Liver (tissue), 9 donors: Measurements from ENCODE around the gene SLC2A1. TPM values are rescaled to one million over a fixed set of nuclear protein-coding genes. Genes with fewer than 3 reads are reported as not detected.
A peak's percentile ranks its signal among the peaks of the same experiment; 100 is the strongest.

Experiments
- DNase-seq: peaks from one replicate; pipeline ENCODE4 v3.0.0-alpha.2; 2017; ENCODE audit warnings: low spot score
- H3K27ac ChIP-seq, 2 donors: one replicate each; pipeline ENCODE4 v1.7.0; 2013; ENCODE audit warnings: inconsistent platforms in 2 of 2, low read length in 2 of 2, control low read depth in 1 of 2, low read depth in 1 of 2, mild to moderate bottlenecking in 1 of 2
- H3K27me3 ChIP-seq, 4 donors: one replicate each; pipeline versions ENCODE4 v1.6.1 to v1.7.0; 2013; ENCODE audit warnings: low read length in 3 of 4, inconsistent platforms in 1 of 4, mild to moderate bottlenecking in 1 of 4, moderate library complexity in 1 of 4; ENCODE audit not compliant: control insufficient read depth in 4 of 4, insufficient read depth in 4 of 4
- H3K36me3 ChIP-seq, 4 donors: one replicate each; pipeline versions ENCODE4 v1.6.1 to v1.7.0; 2013; ENCODE audit warnings: low read length in 3 of 4, mild to moderate bottlenecking in 3 of 4, low read depth in 1 of 4, moderate library complexity in 1 of 4; ENCODE audit not compliant: control insufficient read depth in 4 of 4, insufficient read depth in 3 of 4
- H3K4me1 ChIP-seq, 4 donors: one replicate each; pipeline versions ENCODE4 v1.6.1 to v1.7.0; 2013; ENCODE audit warnings: low read length in 3 of 4, mild to moderate bottlenecking in 3 of 4, moderate library complexity in 1 of 4; ENCODE audit not compliant: control insufficient read depth in 4 of 4, insufficient read depth in 4 of 4
- H3K4me3 ChIP-seq, 3 donors: one replicate each; pipeline versions ENCODE4 v1.6.1 to v1.7.0; 2013; ENCODE audit warnings: low read length in 3 of 3, control low read depth in 1 of 3, low read depth in 1 of 3, mild to moderate bottlenecking in 1 of 3
- H3K9ac ChIP-seq, 2 donors: one replicate each; pipeline ENCODE4 v1.7.0; 2013; ENCODE audit warnings: low read length in 2 of 2, mild to moderate bottlenecking in 2 of 2, moderate library complexity in 2 of 2, control low read depth in 1 of 2, low read depth in 1 of 2
- H3K9me3 ChIP-seq, 4 donors: one replicate each; pipeline versions ENCODE4 v1.6.1 to v1.7.0; 2013; ENCODE audit warnings: low read length in 3 of 4; ENCODE audit not compliant: control insufficient read depth in 4 of 4
- EGR1 ChIP-seq, 2 donors: IDR thresholded peaks; 2 replicates each; pipeline ENCODE4 v1.6.1; 2016 to 2018; ENCODE audit warnings: antibody characterized with exemption in 2 of 2, low read depth in 2 of 2
- FOXA1 ChIP-seq: IDR thresholded peaks from 2 replicates; pipeline ENCODE4 v1.6.1; 2016; ENCODE audit warnings: antibody characterized with exemption
- FOXA2 ChIP-seq: IDR thresholded peaks from 2 replicates; pipeline ENCODE4 v1.6.1; 2016; ENCODE audit warnings: antibody characterized with exemption
- GABPA ChIP-seq, 2 donors: IDR thresholded peaks in 1 of 2; conservative IDR thresholded peaks in 1 of 2; 2 replicates each; pipeline ENCODE4 v1.6.1; 2016; ENCODE audit warnings: antibody characterized with exemption in 2 of 2, mild to moderate bottlenecking in 1 of 2, moderate library complexity in 1 of 2
- HNF4A ChIP-seq, 2 donors: conservative IDR thresholded peaks; 2 replicates each; pipeline ENCODE4 v1.6.1; 2016; ENCODE audit warnings: antibody characterized with exemption in 2 of 2, mild to moderate bottlenecking in 2 of 2
- HNF4G ChIP-seq: IDR thresholded peaks from 2 replicates; pipeline ENCODE4 v1.6.1; 2016; ENCODE audit warnings: antibody characterized with exemption
- JUND ChIP-seq, 2 donors: IDR thresholded peaks; 2 replicates each; pipeline ENCODE4 v1.6.1; 2016; ENCODE audit warnings: antibody characterized with exemption in 2 of 2
- NR2F2 ChIP-seq: IDR thresholded peaks from 2 replicates; pipeline ENCODE4 v1.6.1; 2016; ENCODE audit warnings: antibody characterized with exemption
- RAD21 ChIP-seq, 2 donors: IDR thresholded peaks; 2 replicates each; pipeline ENCODE4 v1.6.1; 2016; ENCODE audit warnings: antibody characterized with exemption in 2 of 2, mild to moderate bottlenecking in 2 of 2
- RXRA ChIP-seq, 2 donors: IDR thresholded peaks; 2 replicates each; pipeline ENCODE4 v1.6.1; 2017 to 2018; ENCODE audit warnings: antibody characterized with exemption in 2 of 2, mild to moderate bottlenecking in 1 of 2
- SP1 ChIP-seq: IDR thresholded peaks from 2 replicates; pipeline ENCODE4 v1.6.1; 2018; ENCODE audit warnings: antibody characterized with exemption, mild to moderate bottlenecking
- TAF1 ChIP-seq: conservative IDR thresholded peaks from 2 replicates; pipeline ENCODE4 v1.6.1; 2016; ENCODE audit warnings: antibody characterized with exemption, mild to moderate bottlenecking
- YY1 ChIP-seq: IDR thresholded peaks from 2 replicates; pipeline ENCODE4 v1.6.1; 2016; ENCODE audit warnings: antibody characterized with exemption, mild to moderate bottlenecking
- WGBS: extraction: QIAGEN DNeasy Blood & Tissue Kit; methylation state at CpG from one replicate; pipeline ENCODE4 v1.1.7; 2013; 5-methylcytosine and 5-hydroxymethylcytosine counted together
- polyA plus RNA-seq, 2 donors: library from polyadenylated mRNA; stranded (reverse) in 1 of 2; unstranded in 1 of 2; fragments of 200-250 nt in 1 of 2; fragments of >200 nt in 1 of 2; fragmentation: Nextera tagmentation in 1 of 2; extraction: Ambion mirVana in 1 of 2; gene quantifications; one replicate each; pipeline versions ENCODE4 v1.2.1 to v1.2.3, GENCODE V29; 2013 to 2015
- total RNA-seq, 2 donors: library from RNA; depleted of rRNA; stranded (reverse); fragments of >200 nt; gene quantifications; one replicate each; pipeline ENCODE4 v1.2.3, GENCODE V29; 2014
- TF ChIP-seq, protein P1 (sequence below): IDR thresholded peaks from 2 replicates; pipeline ENCODE4 v1.6.1; 2016; ENCODE audit warnings: antibody characterized with exemption, mild to moderate bottlenecking
- TF ChIP-seq, protein P2 (sequence below): fragments of 150-350 bp; IDR thresholded peaks from 2 replicates; pipeline ENCODE4 v1.5.1; 2017; ENCODE audit warnings: improper control_type of control experiment, low read depth, low read length; ENCODE audit not compliant: missing input control
- TF ChIP-seq, protein P3 (sequence below): IDR thresholded peaks from 2 replicates; pipeline ENCODE4 v1.6.1; 2016; ENCODE audit warnings: antibody characterized with exemption
- TF ChIP-seq, protein P4 (sequence below): IDR thresholded peaks from 2 replicates; pipeline ENCODE4 v1.6.1; 2016; ENCODE audit warnings: antibody characterized with exemption
- TF ChIP-seq, protein P5 (sequence below): IDR thresholded peaks from 2 replicates; pipeline ENCODE4 v1.6.1; 2016; ENCODE audit warnings: antibody characterized with exemption
- donor health status: healthy.
- donor health status: healthy.
- donor health status: healthy.
- donor health status: healthy.
- donor health status: healthy.

SLC2A1 gene
- total and polyA plus RNA-seq, 4 donors: 1.1 to 675 (median 3.0) TPM

DNA sequence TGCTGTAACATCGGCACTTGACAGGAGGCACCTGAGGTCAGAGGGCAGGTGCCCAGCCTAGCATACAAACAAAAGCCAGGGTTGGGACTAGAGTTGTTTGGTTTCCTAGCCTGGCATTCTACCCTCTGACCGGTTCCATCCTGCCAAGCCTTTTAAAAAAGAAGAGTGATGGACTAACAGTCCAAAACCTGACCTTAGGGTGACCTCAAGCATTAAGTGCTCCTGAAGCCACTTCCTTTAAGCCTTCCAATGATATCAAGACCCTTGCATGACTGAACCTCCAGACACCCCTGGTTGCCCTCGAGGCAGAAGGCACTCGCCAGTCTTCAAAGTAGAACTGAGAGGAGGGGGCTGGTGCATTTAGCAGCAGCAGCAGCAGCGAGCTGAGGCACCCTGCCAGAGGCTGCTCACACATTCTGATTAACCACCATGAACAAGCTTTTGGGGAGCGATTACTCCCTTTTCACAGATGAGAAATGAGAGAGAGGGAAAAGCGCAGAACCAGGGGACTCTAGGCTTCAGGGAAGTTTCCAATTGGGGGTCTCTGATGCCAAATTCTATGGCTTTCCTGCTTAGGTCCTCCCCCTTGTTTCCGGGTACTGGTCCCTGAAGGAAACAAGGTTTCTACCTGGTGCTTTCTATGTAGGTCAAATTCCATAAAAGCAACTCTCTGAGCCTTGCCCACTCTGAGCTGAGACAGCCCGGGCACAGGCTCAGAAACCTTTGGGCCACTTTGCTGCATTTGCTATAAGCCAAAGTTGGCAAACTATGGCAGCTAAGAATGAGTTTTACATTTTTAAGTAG is 9.2 kb downstream of the SLC2A1 start (continued):
- TF ChIP-seq, protein P1, sequence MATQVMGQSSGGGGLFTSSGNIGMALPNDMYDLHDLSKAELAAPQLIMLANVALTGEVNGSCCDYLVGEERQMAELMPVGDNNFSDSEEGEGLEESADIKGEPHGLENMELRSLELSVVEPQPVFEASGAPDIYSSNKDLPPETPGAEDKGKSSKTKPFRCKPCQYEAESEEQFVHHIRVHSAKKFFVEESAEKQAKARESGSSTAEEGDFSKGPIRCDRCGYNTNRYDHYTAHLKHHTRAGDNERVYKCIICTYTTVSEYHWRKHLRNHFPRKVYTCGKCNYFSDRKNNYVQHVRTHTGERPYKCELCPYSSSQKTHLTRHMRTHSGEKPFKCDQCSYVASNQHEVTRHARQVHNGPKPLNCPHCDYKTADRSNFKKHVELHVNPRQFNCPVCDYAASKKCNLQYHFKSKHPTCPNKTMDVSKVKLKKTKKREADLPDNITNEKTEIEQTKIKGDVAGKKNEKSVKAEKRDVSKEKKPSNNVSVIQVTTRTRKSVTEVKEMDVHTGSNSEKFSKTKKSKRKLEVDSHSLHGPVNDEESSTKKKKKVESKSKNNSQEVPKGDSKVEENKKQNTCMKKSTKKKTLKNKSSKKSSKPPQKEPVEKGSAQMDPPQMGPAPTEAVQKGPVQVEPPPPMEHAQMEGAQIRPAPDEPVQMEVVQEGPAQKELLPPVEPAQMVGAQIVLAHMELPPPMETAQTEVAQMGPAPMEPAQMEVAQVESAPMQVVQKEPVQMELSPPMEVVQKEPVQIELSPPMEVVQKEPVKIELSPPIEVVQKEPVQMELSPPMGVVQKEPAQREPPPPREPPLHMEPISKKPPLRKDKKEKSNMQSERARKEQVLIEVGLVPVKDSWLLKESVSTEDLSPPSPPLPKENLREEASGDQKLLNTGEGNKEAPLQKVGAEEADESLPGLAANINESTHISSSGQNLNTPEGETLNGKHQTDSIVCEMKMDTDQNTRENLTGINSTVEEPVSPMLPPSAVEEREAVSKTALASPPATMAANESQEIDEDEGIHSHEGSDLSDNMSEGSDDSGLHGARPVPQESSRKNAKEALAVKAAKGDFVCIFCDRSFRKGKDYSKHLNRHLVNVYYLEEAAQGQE: no peak

DNA sequence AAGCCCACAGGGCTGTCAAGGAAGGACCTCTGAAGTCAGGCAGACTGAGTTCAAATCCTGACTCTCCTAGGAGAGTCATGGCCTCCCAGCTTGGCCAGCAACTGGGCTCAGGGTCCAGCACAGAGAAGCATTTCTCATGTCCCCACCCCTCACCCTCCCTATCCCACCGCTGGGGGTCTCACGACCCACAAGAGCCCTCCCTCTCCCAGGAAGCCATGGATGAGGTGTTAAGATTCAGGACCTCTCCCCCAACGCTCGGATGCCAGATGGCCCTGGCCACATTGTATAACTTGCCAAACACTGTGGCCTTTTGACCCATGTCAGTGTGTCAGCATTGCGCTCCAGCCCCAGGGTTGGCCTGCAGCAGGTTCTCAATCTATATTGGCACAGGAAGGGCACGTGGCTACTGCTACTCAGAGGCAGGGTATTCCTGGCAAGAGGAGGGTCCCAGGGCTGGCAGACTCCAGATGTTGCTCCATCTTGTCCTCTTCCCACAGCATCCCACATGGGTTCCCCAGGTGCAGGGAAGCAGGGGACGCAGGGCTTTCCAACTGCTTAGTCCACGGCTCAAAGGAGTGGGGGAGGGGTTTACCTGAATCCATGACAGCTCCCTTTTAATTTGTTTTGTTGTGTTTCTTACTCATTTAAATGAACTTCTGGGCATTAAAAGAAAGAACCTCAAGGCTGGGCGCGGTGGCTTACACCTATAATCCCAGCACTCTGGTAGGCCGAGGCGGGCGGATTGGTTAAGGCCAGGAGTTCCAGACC is 10.5 kb downstream of the SLC2A1 start:
- Histone ChIP-seq H3K27me3 (no peaks in the 10 kb centered on the region), H3K4me1 (peaks cover 2 to 10% (median 7%) of the 10 kb centered on the region in 4 donors), H3K9me3 (no peaks in the 10 kb centered on the region), H3K36me3 (no peaks in the 10 kb centered on the region), H3K4me3 (no peak overlapping the region), H3K27ac (no peak overlapping the region), H3K9ac (no peak overlapping the region)
- DNase-seq: no peak
- TF ChIP-seq JUND (IDR thresholded peaks at IDR 0.05) (no peak), NR2F2 (peak; percentile 37), HNF4G (no peak), RXRA (IDR thresholded peaks at IDR 0.05) (peak; percentile 22 to 23), RAD21 (IDR thresholded peaks at IDR 0.05) (no peak), TAF1 (no peak), FOXA2 (no peak), EGR1 (IDR thresholded peaks at IDR 0.05; ENCODE audit: low read depth in 2 of 2) (no peak), GABPA (IDR thresholded peaks at IDR 0.05 in 1 of 2, conservative IDR thresholded peaks at IDR 0.05 in 1 of 2) (no peak), YY1 (no peak), HNF4A (conservative IDR thresholded peaks at IDR 0.05) (peak; percentile 39 to 41), FOXA1 (no peak), SP1 (no peak)
- TF ChIP-seq, protein P2, sequence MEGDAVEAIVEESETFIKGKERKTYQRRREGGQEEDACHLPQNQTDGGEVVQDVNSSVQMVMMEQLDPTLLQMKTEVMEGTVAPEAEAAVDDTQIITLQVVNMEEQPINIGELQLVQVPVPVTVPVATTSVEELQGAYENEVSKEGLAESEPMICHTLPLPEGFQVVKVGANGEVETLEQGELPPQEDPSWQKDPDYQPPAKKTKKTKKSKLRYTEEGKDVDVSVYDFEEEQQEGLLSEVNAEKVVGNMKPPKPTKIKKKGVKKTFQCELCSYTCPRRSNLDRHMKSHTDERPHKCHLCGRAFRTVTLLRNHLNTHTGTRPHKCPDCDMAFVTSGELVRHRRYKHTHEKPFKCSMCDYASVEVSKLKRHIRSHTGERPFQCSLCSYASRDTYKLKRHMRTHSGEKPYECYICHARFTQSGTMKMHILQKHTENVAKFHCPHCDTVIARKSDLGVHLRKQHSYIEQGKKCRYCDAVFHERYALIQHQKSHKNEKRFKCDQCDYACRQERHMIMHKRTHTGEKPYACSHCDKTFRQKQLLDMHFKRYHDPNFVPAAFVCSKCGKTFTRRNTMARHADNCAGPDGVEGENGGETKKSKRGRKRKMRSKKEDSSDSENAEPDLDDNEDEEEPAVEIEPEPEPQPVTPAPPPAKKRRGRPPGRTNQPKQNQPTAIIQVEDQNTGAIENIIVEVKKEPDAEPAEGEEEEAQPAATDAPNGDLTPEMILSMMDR: no peak
- TF ChIP-seq, protein P3, sequence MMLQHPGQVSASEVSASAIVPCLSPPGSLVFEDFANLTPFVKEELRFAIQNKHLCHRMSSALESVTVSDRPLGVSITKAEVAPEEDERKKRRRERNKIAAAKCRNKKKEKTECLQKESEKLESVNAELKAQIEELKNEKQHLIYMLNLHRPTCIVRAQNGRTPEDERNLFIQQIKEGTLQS: no peak
- TF ChIP-seq, protein P4, sequence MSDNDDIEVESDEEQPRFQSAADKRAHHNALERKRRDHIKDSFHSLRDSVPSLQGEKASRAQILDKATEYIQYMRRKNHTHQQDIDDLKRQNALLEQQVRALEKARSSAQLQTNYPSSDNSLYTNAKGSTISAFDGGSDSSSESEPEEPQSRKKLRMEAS: no peak
- TF ChIP-seq, protein P5, sequence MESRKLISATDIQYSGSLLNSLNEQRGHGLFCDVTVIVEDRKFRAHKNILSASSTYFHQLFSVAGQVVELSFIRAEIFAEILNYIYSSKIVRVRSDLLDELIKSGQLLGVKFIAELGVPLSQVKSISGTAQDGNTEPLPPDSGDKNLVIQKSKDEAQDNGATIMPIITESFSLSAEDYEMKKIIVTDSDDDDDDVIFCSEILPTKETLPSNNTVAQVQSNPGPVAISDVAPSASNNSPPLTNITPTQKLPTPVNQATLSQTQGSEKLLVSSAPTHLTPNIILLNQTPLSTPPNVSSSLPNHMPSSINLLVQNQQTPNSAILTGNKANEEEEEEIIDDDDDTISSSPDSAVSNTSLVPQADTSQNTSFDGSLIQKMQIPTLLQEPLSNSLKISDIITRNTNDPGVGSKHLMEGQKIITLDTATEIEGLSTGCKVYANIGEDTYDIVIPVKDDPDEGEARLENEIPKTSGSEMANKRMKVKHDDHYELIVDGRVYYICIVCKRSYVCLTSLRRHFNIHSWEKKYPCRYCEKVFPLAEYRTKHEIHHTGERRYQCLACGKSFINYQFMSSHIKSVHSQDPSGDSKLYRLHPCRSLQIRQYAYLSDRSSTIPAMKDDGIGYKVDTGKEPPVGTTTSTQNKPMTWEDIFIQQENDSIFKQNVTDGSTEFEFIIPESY: no peak
- TF ChIP-seq, protein P1: no peak
- WGBS: 74% methylated on average over 13 of the region's 13 CpGs
